Liver (tissue), 3 donors: ENCODE results near the gene EFCAB11.

Source experiments
- TAF1 ChIP-seq: conservative IDR thresholded peaks from 2 replicates; pipeline ENCODE4 v1.6.1; 2016; ENCODE audit warnings: antibody characterized with exemption, mild to moderate bottlenecking
- TF ChIP-seq, protein P1 (sequence below): fragments of 150-350 bp; IDR thresholded peaks from 2 replicates; pipeline ENCODE4 v1.5.1; 2017; ENCODE audit warnings: improper control_type of control experiment, low read depth, low read length; ENCODE audit not compliant: missing input control
- TF ChIP-seq, protein P2 (sequence below): IDR thresholded peaks from 2 replicates; pipeline ENCODE4 v1.6.1; 2016; ENCODE audit warnings: antibody characterized with exemption
- TF ChIP-seq, protein P3 (sequence below): IDR thresholded peaks from 2 replicates; pipeline ENCODE4 v1.6.1; 2016; ENCODE audit warnings: antibody characterized with exemption, mild to moderate bottlenecking
- donor health status: healthy.
- donor health status: healthy.

DNA sequence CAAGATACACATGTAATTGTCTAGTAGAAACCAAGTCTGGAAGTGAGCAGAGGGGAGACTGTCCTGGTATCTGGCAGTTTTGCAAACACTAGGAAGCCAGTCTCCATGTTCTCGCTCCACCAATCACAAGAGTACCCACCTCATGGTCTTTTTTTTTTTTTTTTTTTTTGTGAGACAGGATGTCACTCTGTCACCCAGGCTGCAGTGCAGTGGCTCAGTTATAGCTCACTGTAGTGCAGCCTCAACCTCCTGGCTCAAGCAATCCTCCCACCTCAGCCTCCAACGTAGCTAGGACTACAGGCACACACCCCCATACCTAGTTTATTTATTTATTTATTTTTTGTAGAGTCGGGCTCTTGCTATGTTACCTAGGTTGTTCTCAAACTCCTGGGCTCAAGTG is 189.2 kb downstream of the EFCAB11 start:
- TF ChIP-seq, protein P1, sequence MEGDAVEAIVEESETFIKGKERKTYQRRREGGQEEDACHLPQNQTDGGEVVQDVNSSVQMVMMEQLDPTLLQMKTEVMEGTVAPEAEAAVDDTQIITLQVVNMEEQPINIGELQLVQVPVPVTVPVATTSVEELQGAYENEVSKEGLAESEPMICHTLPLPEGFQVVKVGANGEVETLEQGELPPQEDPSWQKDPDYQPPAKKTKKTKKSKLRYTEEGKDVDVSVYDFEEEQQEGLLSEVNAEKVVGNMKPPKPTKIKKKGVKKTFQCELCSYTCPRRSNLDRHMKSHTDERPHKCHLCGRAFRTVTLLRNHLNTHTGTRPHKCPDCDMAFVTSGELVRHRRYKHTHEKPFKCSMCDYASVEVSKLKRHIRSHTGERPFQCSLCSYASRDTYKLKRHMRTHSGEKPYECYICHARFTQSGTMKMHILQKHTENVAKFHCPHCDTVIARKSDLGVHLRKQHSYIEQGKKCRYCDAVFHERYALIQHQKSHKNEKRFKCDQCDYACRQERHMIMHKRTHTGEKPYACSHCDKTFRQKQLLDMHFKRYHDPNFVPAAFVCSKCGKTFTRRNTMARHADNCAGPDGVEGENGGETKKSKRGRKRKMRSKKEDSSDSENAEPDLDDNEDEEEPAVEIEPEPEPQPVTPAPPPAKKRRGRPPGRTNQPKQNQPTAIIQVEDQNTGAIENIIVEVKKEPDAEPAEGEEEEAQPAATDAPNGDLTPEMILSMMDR, result no peak
- no peak for TF ChIP-seq TAF1
- TF ChIP-seq, protein P2, sequence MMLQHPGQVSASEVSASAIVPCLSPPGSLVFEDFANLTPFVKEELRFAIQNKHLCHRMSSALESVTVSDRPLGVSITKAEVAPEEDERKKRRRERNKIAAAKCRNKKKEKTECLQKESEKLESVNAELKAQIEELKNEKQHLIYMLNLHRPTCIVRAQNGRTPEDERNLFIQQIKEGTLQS, result no peak
- TF ChIP-seq, protein P3, sequence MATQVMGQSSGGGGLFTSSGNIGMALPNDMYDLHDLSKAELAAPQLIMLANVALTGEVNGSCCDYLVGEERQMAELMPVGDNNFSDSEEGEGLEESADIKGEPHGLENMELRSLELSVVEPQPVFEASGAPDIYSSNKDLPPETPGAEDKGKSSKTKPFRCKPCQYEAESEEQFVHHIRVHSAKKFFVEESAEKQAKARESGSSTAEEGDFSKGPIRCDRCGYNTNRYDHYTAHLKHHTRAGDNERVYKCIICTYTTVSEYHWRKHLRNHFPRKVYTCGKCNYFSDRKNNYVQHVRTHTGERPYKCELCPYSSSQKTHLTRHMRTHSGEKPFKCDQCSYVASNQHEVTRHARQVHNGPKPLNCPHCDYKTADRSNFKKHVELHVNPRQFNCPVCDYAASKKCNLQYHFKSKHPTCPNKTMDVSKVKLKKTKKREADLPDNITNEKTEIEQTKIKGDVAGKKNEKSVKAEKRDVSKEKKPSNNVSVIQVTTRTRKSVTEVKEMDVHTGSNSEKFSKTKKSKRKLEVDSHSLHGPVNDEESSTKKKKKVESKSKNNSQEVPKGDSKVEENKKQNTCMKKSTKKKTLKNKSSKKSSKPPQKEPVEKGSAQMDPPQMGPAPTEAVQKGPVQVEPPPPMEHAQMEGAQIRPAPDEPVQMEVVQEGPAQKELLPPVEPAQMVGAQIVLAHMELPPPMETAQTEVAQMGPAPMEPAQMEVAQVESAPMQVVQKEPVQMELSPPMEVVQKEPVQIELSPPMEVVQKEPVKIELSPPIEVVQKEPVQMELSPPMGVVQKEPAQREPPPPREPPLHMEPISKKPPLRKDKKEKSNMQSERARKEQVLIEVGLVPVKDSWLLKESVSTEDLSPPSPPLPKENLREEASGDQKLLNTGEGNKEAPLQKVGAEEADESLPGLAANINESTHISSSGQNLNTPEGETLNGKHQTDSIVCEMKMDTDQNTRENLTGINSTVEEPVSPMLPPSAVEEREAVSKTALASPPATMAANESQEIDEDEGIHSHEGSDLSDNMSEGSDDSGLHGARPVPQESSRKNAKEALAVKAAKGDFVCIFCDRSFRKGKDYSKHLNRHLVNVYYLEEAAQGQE, result no peak
